HG03108 (cell line): ENCODE results near the gene PLVAP.

Source experiments
- ATAC-seq: cut with Tn5 transposase; IDR thresholded peaks from one replicate; pipeline ENCODE4 v1.9.1; 2021; ENCODE audit warnings: moderate library complexity; ENCODE audit not compliant: unreplicated experiment

The PLVAP gene, protein sequence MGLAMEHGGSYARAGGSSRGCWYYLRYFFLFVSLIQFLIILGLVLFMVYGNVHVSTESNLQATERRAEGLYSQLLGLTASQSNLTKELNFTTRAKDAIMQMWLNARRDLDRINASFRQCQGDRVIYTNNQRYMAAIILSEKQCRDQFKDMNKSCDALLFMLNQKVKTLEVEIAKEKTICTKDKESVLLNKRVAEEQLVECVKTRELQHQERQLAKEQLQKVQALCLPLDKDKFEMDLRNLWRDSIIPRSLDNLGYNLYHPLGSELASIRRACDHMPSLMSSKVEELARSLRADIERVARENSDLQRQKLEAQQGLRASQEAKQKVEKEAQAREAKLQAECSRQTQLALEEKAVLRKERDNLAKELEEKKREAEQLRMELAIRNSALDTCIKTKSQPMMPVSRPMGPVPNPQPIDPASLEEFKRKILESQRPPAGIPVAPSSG

GRCh38 chr19:17376935-17377600 lies at the start of gene PLVAP:
Gene PLVAP (minus strand): TSS chr19:17377342. CDS start chr19:17377288, 54 bp downstream.
- no peak for ATAC-seq

- ATAC-seq: no peak
Observed at GRCh38 chr19:17424743-17425365, 47.7 kb upstream of the PLVAP start.

GRCh38 chr19:17423429-17424208 lies 46.5 kb upstream of the PLVAP start:
- ATAC-seq: no peak

- ATAC-seq: no peak
Observed at GRCh38 chr19:17421942-17422341, 44.8 kb upstream of the PLVAP start.

- no peak for ATAC-seq
Observed at GRCh38 chr19:17420475-17420924, 43.4 kb upstream of the PLVAP start.

DNA sequence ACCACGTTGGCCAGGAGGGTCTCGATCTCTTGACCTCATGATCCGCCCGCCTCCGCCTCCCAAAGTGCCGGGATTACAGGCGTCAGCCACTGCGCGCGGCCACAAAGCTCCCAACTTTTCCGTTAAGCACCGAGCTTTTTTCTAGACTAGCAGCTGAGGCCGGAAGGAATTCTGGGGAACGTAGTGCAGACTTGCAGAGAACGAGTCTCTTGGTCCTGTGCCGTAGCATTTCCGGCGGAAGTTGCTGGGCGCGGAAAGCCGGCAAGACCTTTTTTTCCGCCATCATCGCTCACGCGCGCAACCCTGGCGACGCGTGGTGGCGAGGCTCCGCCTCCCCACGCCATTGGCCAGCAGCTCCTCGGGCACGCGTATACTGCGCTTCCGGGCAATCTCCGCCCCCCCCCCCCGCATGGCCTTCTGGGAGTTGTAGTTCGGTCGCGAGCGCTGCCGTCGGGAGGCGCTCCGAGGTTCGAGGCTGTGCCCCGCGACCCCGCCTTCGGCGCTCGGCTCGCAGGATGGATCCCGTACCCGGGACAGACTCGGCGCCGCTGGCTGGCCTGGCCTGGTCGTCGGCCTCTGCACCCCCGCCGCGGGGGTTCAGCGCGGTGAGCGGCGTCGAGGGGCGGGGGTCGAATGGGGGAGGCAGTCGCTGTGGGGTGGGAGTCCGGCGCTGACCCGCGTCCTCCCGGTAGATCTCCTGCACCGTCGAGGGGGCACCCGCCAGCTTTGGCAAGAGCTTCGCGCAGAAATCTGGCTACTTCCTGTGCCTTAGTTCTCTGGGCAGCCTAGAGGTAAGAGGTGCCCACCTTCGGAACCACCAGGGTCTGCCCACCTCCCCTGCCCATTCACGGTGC lies 42.7 kb upstream of the PLVAP start, which contains the start of gene MVB12A:
Gene MVB12A, plus strand, starts transcription at position 427 of the 854 bp plus-strand sequence. Its CDS starts 89 bp downstream, at position 516.
- peak; percentile 88 for ATAC-seq

GRCh38 chr19:17419154-17419620 lies 42.0 kb upstream of the PLVAP start:
- ATAC-seq: no peak

DNA sequence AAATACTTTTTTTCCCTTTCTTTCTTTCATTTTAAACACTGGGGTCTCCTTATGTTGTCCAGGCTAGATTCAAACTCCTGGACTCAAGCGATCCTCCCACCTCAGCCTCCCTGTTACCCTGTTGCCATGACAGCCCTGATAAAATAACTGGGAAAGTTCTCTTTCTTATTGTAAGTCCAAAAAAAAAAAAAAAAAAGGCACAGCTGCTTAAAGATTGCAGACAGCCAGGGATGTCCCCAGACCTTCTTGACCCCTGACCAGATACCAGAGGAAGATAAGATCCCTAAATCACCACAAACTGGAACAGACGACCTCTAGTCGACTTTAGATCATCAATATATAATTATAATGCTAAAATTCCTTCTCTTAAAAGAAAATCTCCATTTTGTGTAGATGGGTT lies 41.6 kb upstream of the PLVAP start:
- ATAC-seq: no peak

- no peak for ATAC-seq
Observed at GRCh38 chr19:17415121-17415520, 38.0 kb upstream of the PLVAP start.

- no peak for ATAC-seq
Observed at GRCh38 chr19:17414097-17414496, 37.0 kb upstream of the PLVAP start.

DNA sequence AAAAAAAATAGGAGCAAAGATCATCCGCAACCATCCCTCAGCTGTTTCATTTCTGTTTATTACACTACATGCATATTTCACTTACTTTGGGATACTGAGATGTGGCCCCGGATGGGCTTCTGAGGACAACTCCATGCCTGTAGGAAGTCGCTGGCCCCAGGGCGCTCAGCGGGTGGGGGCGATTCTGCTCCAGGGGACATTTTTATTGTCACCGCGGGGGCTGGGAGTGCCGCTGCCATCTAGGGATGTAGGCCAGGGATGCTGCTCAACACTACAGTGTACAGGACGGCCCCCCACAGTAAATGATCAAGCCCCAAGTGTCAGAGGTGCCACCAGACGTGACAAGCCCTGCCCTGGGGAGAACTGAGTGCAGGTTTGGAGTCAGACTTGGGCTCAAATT lies 34.7 kb upstream of the PLVAP start:
- no peak for ATAC-seq

DNA sequence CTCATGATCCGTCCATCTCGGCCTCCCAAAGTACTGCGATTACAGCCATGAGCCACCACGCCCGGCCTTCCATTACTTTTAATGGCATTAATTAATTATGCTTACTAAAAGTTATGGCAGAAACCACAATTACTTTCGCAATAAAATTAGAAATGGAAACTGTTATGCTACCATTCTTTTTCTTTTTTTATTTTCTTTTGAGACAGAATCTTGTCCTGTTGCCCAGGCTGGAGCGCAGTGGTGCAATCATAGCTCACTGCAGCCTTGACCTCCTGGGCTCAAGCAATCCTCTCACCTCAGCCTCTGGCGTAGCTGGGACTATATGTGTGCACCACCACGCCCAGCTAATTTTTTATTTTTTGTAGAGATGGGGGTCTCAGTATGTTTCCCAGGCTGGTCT lies 32.8 kb upstream of the PLVAP start:
- ATAC-seq: no peak

GRCh38 chr19:17406887-17407196 lies 29.7 kb upstream of the PLVAP start:
- ATAC-seq: no peak

GRCh38 chr19:17406046-17406886 lies 29.1 kb upstream of the PLVAP start:
- ATAC-seq: peak; percentile 30

DNA sequence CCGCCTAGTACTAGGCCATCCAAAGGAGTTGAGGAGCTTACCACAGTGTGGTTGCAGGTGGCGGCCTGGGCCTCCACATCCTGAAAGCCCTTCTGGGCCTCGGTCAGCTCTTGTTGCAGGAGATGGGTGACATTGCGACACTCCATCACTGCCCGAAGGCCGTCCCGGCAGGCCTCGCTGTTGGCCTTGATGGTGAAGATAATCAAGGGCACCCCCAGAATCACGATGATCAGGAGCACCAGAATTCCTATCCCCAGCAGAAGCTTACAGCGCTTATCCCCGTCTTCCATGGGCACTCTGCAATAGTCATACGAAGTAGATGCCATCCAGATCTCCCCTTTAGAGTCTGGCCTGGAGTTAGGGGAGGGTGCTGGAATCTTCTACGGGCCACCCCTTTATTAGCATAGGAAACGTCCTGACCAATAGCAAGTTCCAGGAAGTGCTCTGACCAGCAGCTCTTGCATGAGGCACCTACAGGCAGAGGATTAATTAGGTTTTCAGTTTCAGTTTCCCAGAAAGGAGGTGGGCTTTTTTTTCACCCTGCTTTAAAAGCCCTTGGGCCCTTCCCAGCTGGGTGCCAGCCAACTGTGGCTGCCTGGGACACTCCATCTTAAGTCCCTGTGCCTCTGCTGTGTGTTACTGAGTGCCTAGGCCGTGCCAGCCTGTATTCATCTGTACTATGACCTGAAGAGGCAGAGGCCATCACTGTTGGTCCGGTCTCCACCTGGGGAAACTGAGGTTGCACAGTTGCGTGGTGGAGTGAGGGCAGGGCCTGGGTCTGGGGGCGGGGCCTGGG lies 28.3 kb upstream of the PLVAP start, which contains the start of gene BST2:
Gene BST2, minus strand, starts transcription at position 381 of the 796 bp plus-strand sequence. Its CDS starts 55 bp downstream, at position 326.
- peak; percentile 61 for ATAC-seq

- no peak for ATAC-seq
Observed at GRCh38 chr19:17404621-17405249, 27.6 kb upstream of the PLVAP start.

GRCh38 chr19:17404015-17404414 lies 26.9 kb upstream of the PLVAP start:
- ATAC-seq: no peak
